Cardiac fibroblast (primary cell): ENCODE measurements around the gene HTR3E.

Experiments used
- DNase-seq, 2 donors: peaks; one replicate each; pipeline versions ENCODE4 v3.0.0 to v3.0.0-alpha.2; 2010; ENCODE audit warnings: low read depth in 2 of 2
- H3K4me3 ChIP-seq, 2 donors: replicated peaks in 1 of 2; 1 replicate in 1 of 2; 2 replicates in 1 of 2; pipeline ENCODE4 v1.5.1; 2011; ENCODE audit warnings: low read depth in 2 of 2, low read length in 2 of 2, mild to moderate bottlenecking in 2 of 2, moderate library complexity in 1 of 2
- TF ChIP-seq, protein P1 (sequence below): IDR thresholded peaks from one replicate; pipeline ENCODE4 v1.5.1; 2011; ENCODE audit warnings: low read depth, mild to moderate bottlenecking, low read length, inconsistent platforms

The HTR3E gene, protein sequence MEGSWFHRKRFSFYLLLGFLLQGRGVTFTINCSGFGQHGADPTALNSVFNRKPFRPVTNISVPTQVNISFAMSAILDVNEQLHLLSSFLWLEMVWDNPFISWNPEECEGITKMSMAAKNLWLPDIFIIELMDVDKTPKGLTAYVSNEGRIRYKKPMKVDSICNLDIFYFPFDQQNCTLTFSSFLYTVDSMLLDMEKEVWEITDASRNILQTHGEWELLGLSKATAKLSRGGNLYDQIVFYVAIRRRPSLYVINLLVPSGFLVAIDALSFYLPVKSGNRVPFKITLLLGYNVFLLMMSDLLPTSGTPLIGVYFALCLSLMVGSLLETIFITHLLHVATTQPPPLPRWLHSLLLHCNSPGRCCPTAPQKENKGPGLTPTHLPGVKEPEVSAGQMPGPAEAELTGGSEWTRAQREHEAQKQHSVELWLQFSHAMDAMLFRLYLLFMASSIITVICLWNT

DNA sequence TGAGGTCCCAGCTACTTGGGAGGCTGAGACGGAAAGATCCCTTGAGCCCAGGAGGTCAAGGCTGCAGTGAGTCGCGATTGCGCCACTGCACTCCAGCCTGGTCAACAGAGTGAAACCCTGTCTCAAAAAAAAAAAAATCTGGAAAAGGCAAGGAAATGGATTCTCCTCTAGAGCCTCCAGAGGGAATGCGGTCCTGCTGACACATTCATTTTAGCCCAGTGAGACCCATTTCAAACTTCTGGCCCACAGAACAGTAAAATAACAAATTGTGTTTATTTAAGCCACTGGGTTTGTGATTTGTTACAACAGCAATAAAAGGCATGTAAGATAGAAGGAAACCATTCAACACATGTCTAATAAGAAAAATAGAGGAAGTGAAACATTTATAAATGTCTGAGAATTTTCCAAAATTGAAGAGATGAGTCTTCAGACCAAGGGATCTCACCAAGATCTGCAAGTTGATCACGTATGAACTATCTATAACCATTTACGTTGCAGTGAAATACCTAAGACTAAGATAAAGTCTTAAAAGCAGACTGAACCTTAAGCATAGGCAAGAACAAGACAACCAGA is at the start of gene HTR3E:
HTR3E (plus strand) TSS at position 254 of the 573 bp plus-strand sequence. CDS start 466 bp downstream, outside the sequence.
- TF ChIP-seq, protein P1, sequence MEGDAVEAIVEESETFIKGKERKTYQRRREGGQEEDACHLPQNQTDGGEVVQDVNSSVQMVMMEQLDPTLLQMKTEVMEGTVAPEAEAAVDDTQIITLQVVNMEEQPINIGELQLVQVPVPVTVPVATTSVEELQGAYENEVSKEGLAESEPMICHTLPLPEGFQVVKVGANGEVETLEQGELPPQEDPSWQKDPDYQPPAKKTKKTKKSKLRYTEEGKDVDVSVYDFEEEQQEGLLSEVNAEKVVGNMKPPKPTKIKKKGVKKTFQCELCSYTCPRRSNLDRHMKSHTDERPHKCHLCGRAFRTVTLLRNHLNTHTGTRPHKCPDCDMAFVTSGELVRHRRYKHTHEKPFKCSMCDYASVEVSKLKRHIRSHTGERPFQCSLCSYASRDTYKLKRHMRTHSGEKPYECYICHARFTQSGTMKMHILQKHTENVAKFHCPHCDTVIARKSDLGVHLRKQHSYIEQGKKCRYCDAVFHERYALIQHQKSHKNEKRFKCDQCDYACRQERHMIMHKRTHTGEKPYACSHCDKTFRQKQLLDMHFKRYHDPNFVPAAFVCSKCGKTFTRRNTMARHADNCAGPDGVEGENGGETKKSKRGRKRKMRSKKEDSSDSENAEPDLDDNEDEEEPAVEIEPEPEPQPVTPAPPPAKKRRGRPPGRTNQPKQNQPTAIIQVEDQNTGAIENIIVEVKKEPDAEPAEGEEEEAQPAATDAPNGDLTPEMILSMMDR, result no peak
- H3K4me3 ChIP-seq, result no peak within 1 kb of the TSS
- peak in 1 of 2 donors; percentile 18 for DNase-seq

DNA sequence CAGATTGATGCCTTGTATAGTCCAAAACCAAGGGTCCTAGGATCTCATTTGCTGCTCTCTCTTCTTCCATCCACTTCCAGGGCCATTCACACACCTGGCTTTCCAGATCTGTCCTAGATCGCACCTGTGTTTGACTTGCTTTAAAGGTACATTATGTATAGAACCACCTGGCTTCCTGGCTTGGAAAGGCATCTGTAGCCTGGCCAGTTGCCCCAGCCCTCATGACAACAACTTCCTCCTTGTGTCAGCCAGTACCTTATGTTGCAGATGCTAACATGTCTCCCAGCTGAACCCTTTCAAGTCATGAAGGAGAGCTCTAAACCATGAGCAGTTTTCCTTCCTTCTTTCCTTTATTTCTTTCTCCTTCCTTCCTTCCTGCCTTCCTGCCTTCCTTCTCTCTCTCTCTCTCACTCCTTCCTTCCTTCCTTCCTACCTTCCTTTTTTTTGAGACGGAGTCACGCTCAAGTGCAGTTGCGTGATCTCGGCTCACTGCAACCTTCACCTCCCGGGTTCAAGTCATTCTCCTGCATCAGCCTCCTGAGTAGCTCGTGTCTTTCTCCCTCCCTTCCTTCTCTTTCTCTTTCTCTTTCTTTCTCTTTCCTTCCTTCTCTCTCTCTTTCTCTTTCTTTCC is 46.5 kb upstream of the HTR3E start:
- DNase-seq, result no peak
- no peak overlapping the region for H3K4me3 ChIP-seq
- TF ChIP-seq, protein P1, result no peak

DNA sequence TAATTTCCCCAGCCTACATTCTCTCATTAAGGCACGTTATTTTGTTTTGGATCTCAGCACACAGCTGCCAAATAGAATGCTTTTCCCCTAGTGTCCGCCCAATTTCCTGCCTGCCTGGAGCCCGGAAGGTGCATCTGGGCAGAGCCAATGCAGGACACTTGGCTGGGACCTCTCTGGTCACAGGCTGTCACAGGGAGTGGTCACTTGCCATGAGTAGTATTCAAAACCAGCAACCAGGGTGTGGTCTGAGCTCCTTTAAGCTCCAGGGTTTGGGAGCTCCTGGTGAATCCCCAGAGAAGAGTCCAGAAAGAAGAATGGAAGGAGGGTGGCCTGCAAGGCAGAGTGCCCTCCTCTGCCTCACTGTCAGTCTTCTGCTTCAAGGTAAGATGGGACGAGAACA is 44.1 kb upstream of the HTR3E start, which contains the start of gene HTR3C:
HTR3C (plus strand) TSS at position 281 of the 400 bp plus-strand sequence; CDS start at position 315, 34 bp downstream.
- no peak for DNase-seq
- no peak within 1 kb of the TSS for H3K4me3 ChIP-seq
- TF ChIP-seq, protein P1, result no peak

DNA sequence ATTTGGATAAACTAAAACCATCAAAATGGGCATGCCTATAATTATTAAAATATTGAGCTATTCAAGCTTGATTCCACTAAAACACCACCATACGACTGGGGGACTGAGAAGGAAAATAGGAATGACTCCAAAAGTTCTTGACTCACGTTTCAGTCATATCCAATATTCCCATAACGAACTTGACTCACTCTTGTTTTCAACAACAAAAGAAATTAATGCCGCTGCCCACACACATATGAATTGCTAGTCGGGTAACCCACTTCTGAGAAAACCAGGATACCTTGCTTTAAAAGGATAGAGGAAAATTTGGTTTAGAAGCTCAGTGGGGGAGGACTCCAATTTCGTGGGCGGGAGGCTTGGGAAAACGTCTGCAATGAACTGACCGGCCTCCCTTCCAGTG is 38.8 kb upstream of the HTR3E start:
- TF ChIP-seq, protein P1, result no peak
- H3K4me3 ChIP-seq, result no peak overlapping the region
- peak; percentile 29 to 46 for DNase-seq

DNA sequence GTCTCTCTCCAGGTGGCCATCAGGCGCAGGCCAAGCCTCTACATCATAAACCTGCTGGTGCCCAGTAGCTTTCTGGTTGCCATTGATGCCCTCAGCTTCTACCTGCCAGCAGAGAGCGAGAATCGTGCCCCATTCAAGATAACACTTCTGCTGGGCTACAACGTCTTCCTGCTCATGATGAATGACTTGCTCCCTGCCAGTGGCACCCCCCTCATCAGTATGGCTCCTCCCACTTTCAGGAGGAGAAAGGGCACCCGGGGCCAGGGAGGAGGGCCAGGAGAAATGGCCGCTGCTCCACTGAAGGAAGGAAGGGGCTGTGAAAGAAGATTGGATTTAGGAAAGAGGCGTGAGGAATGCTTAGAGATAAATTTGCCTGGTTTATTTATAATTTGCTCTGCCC is 37.4 kb upstream of the HTR3E start:
- TF ChIP-seq, protein P1, result no peak
- H3K4me3 ChIP-seq, result no peak overlapping the region
- no peak for DNase-seq

DNA sequence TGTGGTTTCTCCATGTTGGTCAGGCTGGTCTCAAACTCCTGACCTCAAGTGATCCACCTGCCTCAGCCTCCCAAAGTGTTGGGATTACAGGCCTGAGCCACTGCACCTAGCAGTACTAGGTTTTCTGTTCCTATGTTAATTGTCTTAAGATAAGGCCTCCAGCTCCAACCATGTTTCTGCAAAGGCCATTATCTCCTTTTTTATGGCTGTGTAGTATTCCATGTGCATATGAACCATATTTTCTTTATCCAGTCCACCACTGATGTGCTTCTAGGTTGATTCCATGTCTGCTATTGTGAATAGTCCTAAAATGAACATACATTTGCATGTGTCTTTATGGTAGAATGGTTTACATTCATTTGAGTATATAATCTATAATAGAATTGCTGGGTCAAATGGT is 34.2 kb upstream of the HTR3E start:
- H3K4me3 ChIP-seq, result no peak overlapping the region
- TF ChIP-seq, protein P1, result no peak
- no peak for DNase-seq
